ENCODE results near the gene TM4SF1. TPM values are rescaled to one million over a fixed set of nuclear protein-coding genes. Genes with fewer than 3 reads are reported as not detected.

Gene TM4SF1
- total RNA-seq, 1 donor from 2014 or later: 812 TPM

Other genes starting within 250 kb of the TM4SF1 start
- gene HPS3, start 248.0 kb downstream of the TM4SF1 start, total RNA-seq: 14.3 and 22.4 TPM in 2 replicates
- 0.53 TPM in 1 of 2 replicates, not detected in the other for gene CP, start 155.8 kb downstream of the TM4SF1 start, total RNA-seq
- gene TM4SF18, start 44.0 kb downstream of the TM4SF1 start, total RNA-seq: 148 and 184 TPM in 2 replicates
- gene TM4SF4, start 97.0 kb upstream of the TM4SF1 start, total RNA-seq: not detected in 2 replicates

All from glomerular endothelial cell (primary cell).